GM21360 (cell line): ENCODE measurements around the gene EFCAB6.

ENCODE experiments used
- ATAC-seq: cut with Tn5 transposase; IDR thresholded peaks from one replicate; pipeline ENCODE4 v1.9.1; 2021; ENCODE audit warnings: mild to moderate bottlenecking, moderate library complexity; ENCODE audit not compliant: unreplicated experiment

EFCAB6 gene

GRCh38 chr22:43847376-43848289 is 35.5 kb upstream of the EFCAB6 start:
- no peak for ATAC-seq

GRCh38 chr22:43846966-43847365 is 34.9 kb upstream of the EFCAB6 start:
- ATAC-seq = no peak

GRCh38 chr22:43845981-43846380 is 33.9 kb upstream of the EFCAB6 start:
- no peak for ATAC-seq

- no peak for ATAC-seq
These were observed 32.7 kb upstream of the EFCAB6 start for GRCh38 chr22:43844560-43845545.

GRCh38 chr22:43843783-43844530 is 31.9 kb upstream of the EFCAB6 start:
- ATAC-seq = no peak

GRCh38 chr22:43841742-43842141 is 29.6 kb upstream of the EFCAB6 start:
- ATAC-seq = no peak

GRCh38 chr22:43840851-43841250 is 28.7 kb upstream of the EFCAB6 start:
- no peak for ATAC-seq

GRCh38 chr22:43840431-43840830 is 28.3 kb upstream of the EFCAB6 start:
- no peak for ATAC-seq

- ATAC-seq = no peak
These were observed 27.7 kb upstream of the EFCAB6 start for GRCh38 chr22:43839781-43840180.

- no peak for ATAC-seq
These were observed 26.6 kb upstream of the EFCAB6 start for GRCh38 chr22:43838571-43839307.

GRCh38 chr22:43838161-43838560 is 26.1 kb upstream of the EFCAB6 start:
- no peak for ATAC-seq

- ATAC-seq = no peak
These were observed 25.6 kb upstream of the EFCAB6 start for GRCh38 chr22:43837666-43838065.

- ATAC-seq = no peak
These were observed 23.6 kb upstream of the EFCAB6 start for GRCh38 chr22:43835736-43836135.

GRCh38 chr22:43835166-43835565 is 23.1 kb upstream of the EFCAB6 start:
- ATAC-seq = no peak

- no peak for ATAC-seq
These were observed 21.5 kb upstream of the EFCAB6 start for GRCh38 chr22:43833286-43834240.

- no peak for ATAC-seq
These were observed 20.5 kb upstream of the EFCAB6 start for GRCh38 chr22:43832393-43833265.

GRCh38 chr22:43831561-43832392 is 19.7 kb upstream of the EFCAB6 start:
- ATAC-seq = no peak
